ENCODE results near the gene CYP4V2.
"Not testable (repeated sequence)": the region's sequence is repeated elsewhere in the genome, so short reads cannot be mapped to it uniquely, and the experiment has no call there.

CYP4V2 gene

GRCh38 chr4:186236126-186236525, 44.8 kb downstream of the CYP4V2 start:
- DNase-seq: no peak

- no peak for DNase-seq
Observed at GRCh38 chr4:186240452-186240847, 49.1 kb downstream of the CYP4V2 start.

- peak in 1 of 2 experiments; percentile 36 for DNase-seq
Observed at GRCh38 chr4:186240848-186241491, 49.6 kb downstream of the CYP4V2 start.

GRCh38 chr4:186241616-186242015, 50.2 kb downstream of the CYP4V2 start:
- DNase-seq: no peak

GRCh38 chr4:186242031-186242430, 50.7 kb downstream of the CYP4V2 start:
- not testable (repeated sequence) for DNase-seq

GRCh38 chr4:186243331-186243730, 52.0 kb downstream of the CYP4V2 start:
- no peak for DNase-seq

- no peak for DNase-seq
Observed at GRCh38 chr4:186244835-186245234, 53.5 kb downstream of the CYP4V2 start.

GRCh38 chr4:186247062-186247752, 55.8 kb downstream of the CYP4V2 start:
- DNase-seq: not testable (repeated sequence)

GRCh38 chr4:186248643-186249042, 57.3 kb downstream of the CYP4V2 start:
- DNase-seq: no peak

GRCh38 chr4:186249785-186250754, 58.7 kb downstream of the CYP4V2 start:
- DNase-seq: no peak

- no peak for DNase-seq
Observed at GRCh38 chr4:186250760-186251159, 59.4 kb downstream of the CYP4V2 start.

- no peak for DNase-seq
Observed at GRCh38 chr4:186255122-186255521, 63.8 kb downstream of the CYP4V2 start.

- DNase-seq: no peak
Observed at GRCh38 chr4:186258216-186258811, 66.9 kb downstream of the CYP4V2 start.

GRCh38 chr4:186260117-186260503, 68.7 kb downstream of the CYP4V2 start:
- DNase-seq: no peak

All from SW 1271 (cell line).